GM23248 (cell line): ENCODE results near the gene ENOX1.

ENCODE experiments used
- EZH2 ChIP-seq: fragments of 200-600 bp; sonication (generic); IDR thresholded peaks from 2 replicates; pipeline ENCODE4 v1.6.1; 2018; ENCODE audit warnings: antibody characterized with exemption, mild to moderate bottlenecking; ENCODE audit not compliant: insufficient read depth, poor library complexity, severe bottlenecking
- EZH2phosphoT487 ChIP-seq: fragments of 200-600 bp; sonication (generic); IDR thresholded peaks from 2 replicates; pipeline ENCODE4 v1.6.1; 2018; ENCODE audit warnings: antibody characterized with exemption, moderate library complexity, mild to moderate bottlenecking, low read depth; ENCODE audit not compliant: insufficient read depth

GRCh38 chr13:43272851-43273250 lies 513.9 kb downstream of the ENOX1 start:
- TF ChIP-seq EZH2 (no peak), EZH2phosphoT487 (no peak)
